ENCODE results near the gene PROB1. TPM values are rescaled to one million over a fixed set of nuclear protein-coding genes. Genes with fewer than 3 reads are reported as not detected.

Gene PROB1
- total RNA-seq, 1 donor, result 0.99 TPM

GRCh38 chr5:139418793-139419192 lies 23.9 kb upstream of the PROB1 start:
- no peak for TF ChIP-seq CTCF (IDR thresholded peaks at IDR 0.05; ENCODE audit: insufficient read depth, low read length)
- DNase-seq (ENCODE audit: low read depth), result no peak
- H3K4me3 ChIP-seq (ENCODE audit: low read depth, low read length), result no peak overlapping the region

GRCh38 chr5:139417214-139417613 lies 22.3 kb upstream of the PROB1 start:
- peak; percentile 50 for DNase-seq (ENCODE audit: low read depth)
- no peak for TF ChIP-seq CTCF (IDR thresholded peaks at IDR 0.05; ENCODE audit: insufficient read depth, low read length)
- H3K4me3 ChIP-seq (ENCODE audit: low read depth, low read length), result no peak overlapping the region

- no peak overlapping the region for H3K4me3 ChIP-seq (ENCODE audit: low read depth, low read length)
- TF ChIP-seq CTCF (IDR thresholded peaks at IDR 0.05; ENCODE audit: insufficient read depth, low read length), result no peak
- DNase-seq (ENCODE audit: low read depth), result no peak
Measured at GRCh38 chr5:139416651-139417050, 21.7 kb upstream of the PROB1 start.

GRCh38 chr5:139415869-139416268 lies 21.0 kb upstream of the PROB1 start:
- TF ChIP-seq CTCF (IDR thresholded peaks at IDR 0.05; ENCODE audit: insufficient read depth, low read length), result no peak
- DNase-seq (ENCODE audit: low read depth), result no peak

GRCh38 chr5:139415221-139415861 lies 20.4 kb upstream of the PROB1 start:
- no peak for TF ChIP-seq CTCF (IDR thresholded peaks at IDR 0.05; ENCODE audit: insufficient read depth, low read length)

More at GRCh38 chr5:139415869-139416268, 21.0 kb upstream of the PROB1 start:
- no peak overlapping the region for H3K4me3 ChIP-seq (ENCODE audit: low read depth, low read length)

GRCh38 chr5:139414581-139415130 lies 19.8 kb upstream of the PROB1 start:
- no peak for TF ChIP-seq CTCF (IDR thresholded peaks at IDR 0.05; ENCODE audit: insufficient read depth, low read length)
- DNase-seq (ENCODE audit: low read depth), result no peak
- H3K4me3 ChIP-seq (ENCODE audit: low read depth, low read length), result no peak overlapping the region

More at GRCh38 chr5:139415221-139415861, 20.4 kb upstream of the PROB1 start:
- H3K4me3 ChIP-seq (ENCODE audit: low read depth, low read length), result no peak overlapping the region
- DNase-seq (ENCODE audit: low read depth), result peak; percentile 30

Measured in fibroblast of the aortic adventitia (primary cell).